Lower lobe of right lung (tissue), 2 donors: ENCODE measurements around the gene TMEM8B. TPM values are rescaled to one million over a fixed set of nuclear protein-coding genes. Genes with fewer than 3 reads are reported as not detected.

ENCODE experiments used
- ATAC-seq, 2 donors: fragments of 200-7000 bp; cut with Tn5 transposase; one replicate each; pipeline ENCODE4 v1.9.1; 2020 to 2022; ENCODE audit warnings: mild to moderate bottlenecking in 2 of 2, moderate library complexity in 2 of 2
- DNase-seq: peaks from one replicate; pipeline ENCODE4 v3.0.0-alpha.2; 2020
- H3K27ac ChIP-seq: fragments of 200-600 bp; one replicate; pipeline ENCODE4 v1.8.0; 2022
- H3K27me3 ChIP-seq: fragments of 200-600 bp; one replicate; pipeline ENCODE4 v1.8.0; 2022; ENCODE audit warnings: low read depth
- H3K36me3 ChIP-seq: fragments of 200-600 bp; one replicate; pipeline ENCODE4 v1.8.0; 2022; ENCODE audit warnings: mild to moderate bottlenecking
- H3K4me1 ChIP-seq: fragments of 200-600 bp; one replicate; pipeline ENCODE4 v1.8.0; 2022
- H3K4me3 ChIP-seq: fragments of 200-600 bp; one replicate; pipeline ENCODE4 v1.8.0; 2022; ENCODE audit warnings: mild to moderate bottlenecking
- H3K9me3 ChIP-seq: fragments of 200-600 bp; one replicate; pipeline ENCODE4 v1.8.0; 2022
- CTCF ChIP-seq: fragments of 200-600 bp; IDR thresholded peaks from one replicate; pipeline ENCODE4 v1.8.0; 2022; ENCODE audit warnings: antibody characterized with exemption, mild to moderate bottlenecking
- intact Hi-C: fragments of 100-400 bp; cut with DNase I; formaldehyde crosslinking; loops from one replicate; pipeline ENCODE4 v1.11.0; 2022
- long read RNA-seq: library from polyadenylated mRNA; unstranded; transcript quantifications from one replicate; pipeline ENCODE4 v2.0.0, GENCODE V29; 2021
- total RNA-seq: library from RNA; stranded (reverse); fragmentation: NEBNext Ultra II Directional; extraction: Animal tissue kit (Norgen Biotek cat#: 25700); gene quantifications from one replicate; pipeline ENCODE4 v1.2.1, GENCODE V29; 2021
- donor health status: DM: no; HTN: yes; CAD: no; lungs with severe emphysema.

The TMEM8B gene, protein sequence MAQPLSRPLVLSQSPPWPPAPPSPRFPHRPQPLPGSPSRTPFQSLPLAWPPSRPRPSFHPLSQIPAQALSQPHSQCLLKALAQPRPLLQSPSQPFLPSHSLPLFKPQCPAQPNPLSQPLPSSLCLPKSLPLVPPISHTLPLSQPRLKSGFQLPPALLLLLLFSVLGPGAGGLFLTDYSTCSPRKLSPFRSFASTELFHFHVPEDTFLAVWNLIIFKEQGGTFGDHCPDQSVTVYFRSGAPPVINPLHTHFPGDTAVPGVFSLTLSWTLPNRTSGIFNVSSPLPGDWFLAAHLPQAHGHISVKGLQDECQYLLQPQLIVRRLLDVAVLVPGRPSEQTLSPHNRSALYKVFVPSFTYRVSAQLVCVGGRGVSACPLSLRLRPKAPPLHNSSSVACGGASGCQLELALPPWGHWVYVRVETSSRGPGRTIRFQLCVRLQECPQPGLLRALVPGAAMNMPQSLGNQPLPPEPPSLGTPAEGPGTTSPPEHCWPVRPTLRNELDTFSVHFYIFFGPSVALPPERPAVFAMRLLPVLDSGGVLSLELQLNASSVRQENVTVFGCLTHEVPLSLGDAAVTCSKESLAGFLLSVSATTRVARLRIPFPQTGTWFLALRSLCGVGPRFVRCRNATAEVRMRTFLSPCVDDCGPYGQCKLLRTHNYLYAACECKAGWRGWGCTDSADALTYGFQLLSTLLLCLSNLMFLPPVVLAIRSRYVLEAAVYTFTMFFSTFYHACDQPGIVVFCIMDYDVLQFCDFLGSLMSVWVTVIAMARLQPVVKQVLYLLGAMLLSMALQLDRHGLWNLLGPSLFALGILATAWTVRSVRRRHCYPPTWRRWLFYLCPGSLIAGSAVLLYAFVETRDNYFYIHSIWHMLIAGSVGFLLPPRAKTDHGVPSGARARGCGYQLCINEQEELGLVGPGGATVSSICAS
- 12.6 TPM for total RNA-seq
- long read RNA-seq, partial matches to known transcripts: 9 of 19 reads
- long read RNA-seq, other reads (novel, unspliced or antisense): 10 of 19 reads

GRCh38 chr9:35829084-35829763, at the start of gene TMEM8B:
Gene TMEM8B (plus strand): TSS chr9:35829228. CDS start chr9:35829448, 220 bp downstream.
- no peak for TF ChIP-seq CTCF
- Histone ChIP-seq H3K36me3 (no peaks in the 10 kb centered on the region), H3K9me3 (no peaks in the 10 kb centered on the region), H3K4me1 (peaks cover 35% of the 10 kb centered on the region), H3K27ac (peak within 1 kb of the TSS; percentile 92), H3K27me3 (no peaks in the 10 kb centered on the region), H3K4me3 (peak within 1 kb of the TSS; percentile 72)
- peak; percentile 99 for DNase-seq
- ATAC-seq: peak; percentile 92 to 95
- intact Hi-C loops: no loop called here

DNA sequence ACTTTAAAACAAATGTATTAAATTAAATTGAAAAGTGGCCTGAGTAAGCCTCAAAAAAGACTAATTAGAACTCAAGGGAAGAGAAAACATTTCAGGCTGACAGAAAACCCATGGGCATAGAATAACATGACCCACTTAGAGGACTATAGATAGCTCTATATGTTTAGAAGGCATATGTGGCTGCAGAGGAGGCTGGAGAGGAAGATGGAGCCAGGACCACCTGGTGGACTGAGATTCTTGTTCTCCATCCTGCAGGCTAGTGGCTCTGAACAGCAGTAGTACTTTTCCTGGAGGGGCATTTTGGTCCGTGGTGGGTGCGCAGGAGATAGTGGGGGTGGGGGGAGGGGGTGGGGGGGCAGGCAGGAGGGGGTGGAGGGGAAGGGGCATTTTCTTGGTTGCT, 48.0 kb upstream of the TMEM8B start:
- no peaks in the 10 kb centered on the region for H3K27me3 ChIP-seq
- no peak overlapping the region for H3K27ac ChIP-seq
- H3K4me1 ChIP-seq: peaks cover 1% of the 10 kb centered on the region
- TF ChIP-seq CTCF: no peak
- H3K9me3 ChIP-seq: no peaks in the 10 kb centered on the region
- H3K36me3 ChIP-seq: peaks cover 7% of the 10 kb centered on the region
- intact Hi-C loops: no loop called here
- no peak for ATAC-seq
- DNase-seq: no peak
- H3K4me3 ChIP-seq: no peak overlapping the region

DNA sequence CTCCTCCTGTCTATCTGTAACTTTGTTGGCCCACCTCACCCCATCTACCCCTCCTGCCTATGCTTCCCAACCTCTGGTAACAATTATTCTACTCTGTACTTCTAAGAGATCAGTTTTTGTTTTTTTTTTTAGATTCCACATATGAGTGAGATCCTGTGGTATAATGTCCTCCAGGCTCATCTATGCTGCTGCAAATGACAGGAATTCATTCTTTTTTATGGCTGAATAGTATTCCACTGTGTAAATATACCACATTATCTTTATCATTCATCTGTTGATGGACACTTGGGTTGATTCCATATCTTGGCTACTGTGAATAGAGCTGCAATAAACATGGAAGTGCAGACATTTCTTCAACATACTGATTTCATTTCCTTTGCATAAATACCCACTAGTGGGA, 45.6 kb upstream of the TMEM8B start:
- H3K27ac ChIP-seq: no peak overlapping the region
- ATAC-seq (no peak), DNase-seq (no peak)
- H3K9me3 ChIP-seq: no peaks in the 10 kb centered on the region
- no peaks in the 10 kb centered on the region for H3K4me1 ChIP-seq
- peaks cover 12% of the 10 kb centered on the region for H3K36me3 ChIP-seq
- H3K27me3 ChIP-seq: no peaks in the 10 kb centered on the region
- no peak overlapping the region for H3K4me3 ChIP-seq
- TF ChIP-seq CTCF: no peak
- intact Hi-C loops: no loop called here

DNA sequence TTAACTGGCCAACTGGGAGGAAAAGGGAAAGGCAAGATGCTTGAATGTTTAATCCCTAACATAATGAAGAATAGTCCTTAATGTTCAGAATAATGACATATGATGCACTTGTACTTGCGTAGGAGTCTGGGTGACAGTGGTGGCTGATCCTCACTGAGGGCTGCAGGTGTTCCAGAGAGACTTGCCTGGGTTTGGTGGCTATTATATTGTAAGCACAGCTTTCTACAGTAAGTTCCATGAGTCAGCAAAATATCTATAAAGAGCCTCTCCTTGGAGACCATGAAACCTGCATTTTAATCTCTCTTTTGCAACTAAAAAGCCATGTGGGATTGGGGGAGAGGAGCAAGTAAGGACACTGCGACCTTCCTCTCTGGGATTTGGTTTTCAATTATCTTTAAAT, 39.5 kb upstream of the TMEM8B start:
- intact Hi-C loops: no loop called here
- DNase-seq (no peak), ATAC-seq (no peak)
- H3K4me1 ChIP-seq: peaks cover 30% of the 10 kb centered on the region
- H3K36me3 ChIP-seq: peaks cover 12% of the 10 kb centered on the region
- no peak overlapping the region for H3K4me3 ChIP-seq
- no peak overlapping the region for H3K27ac ChIP-seq
- H3K9me3 ChIP-seq: no peaks in the 10 kb centered on the region
- no peak for TF ChIP-seq CTCF
- no peaks in the 10 kb centered on the region for H3K27me3 ChIP-seq

DNA sequence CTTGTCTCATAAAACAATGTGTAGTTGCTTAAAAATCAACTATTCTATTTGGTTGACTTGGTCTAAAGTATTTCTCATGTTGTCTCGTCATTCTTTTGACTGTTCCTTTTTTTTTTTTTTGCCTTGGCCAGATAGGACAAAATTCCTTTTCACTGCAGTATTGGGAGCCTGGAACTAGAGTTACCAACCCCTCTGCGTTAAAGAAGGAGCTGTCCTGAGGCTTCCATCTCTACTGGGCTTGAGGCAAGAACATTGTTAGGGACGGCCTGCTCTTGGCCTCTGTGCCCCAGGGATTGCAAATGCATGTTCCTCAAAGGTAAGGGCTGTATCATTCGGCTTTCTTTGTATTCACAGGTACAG, 39.0 kb upstream of the TMEM8B start:
- H3K4me1 ChIP-seq: peaks cover 35% of the 10 kb centered on the region
- H3K9me3 ChIP-seq: no peaks in the 10 kb centered on the region
- no peaks in the 10 kb centered on the region for H3K27me3 ChIP-seq
- H3K4me3 ChIP-seq: no peak overlapping the region
- ATAC-seq (no peak), DNase-seq (no peak)
- intact Hi-C loops: no loop called here
- no peak overlapping the region for H3K27ac ChIP-seq
- TF ChIP-seq CTCF: no peak
- H3K36me3 ChIP-seq: peaks cover 12% of the 10 kb centered on the region
